Neural cell (in vitro differentiated cells): ENCODE data around the gene TIMM17A. TPM values are rescaled to one million over a fixed set of nuclear protein-coding genes. Genes with fewer than 3 reads are reported as not detected.

Source experiments
- H2AFZ ChIP-seq: fragments of 200-600, 300-800 bp; sonication (generic), shearing (Covaris generic); 2 replicates; pipeline ENCODE4 v1.6.0; 2014; ENCODE audit warnings: low read depth, mild to moderate bottlenecking, antibody characterized with exemption, low read length, moderate library complexity
- H3F3A ChIP-seq: fragments of 200-600 bp; shearing (Covaris generic); 2 replicates; pipeline ENCODE4 v1.6.1; 2016; ENCODE audit warnings: mild to moderate bottlenecking, moderate library complexity, mixed read lengths, antibody characterized with exemption, low read length; ENCODE audit not compliant: insufficient read depth, poor library complexity, severe bottlenecking
- H3K27ac ChIP-seq: fragments of 200-600, 300-800 bp; sonication (generic), shearing (Covaris generic); 2 replicates; pipeline ENCODE4 v1.5.1; 2014; ENCODE audit warnings: mild to moderate bottlenecking, low read length, moderate library complexity
- H3K27me3 ChIP-seq: fragments of 300-800, 200-600 bp; sonication (generic), shearing (Covaris generic); 2 replicates; pipeline ENCODE4 v1.6.0; 2014; ENCODE audit warnings: mild to moderate bottlenecking, low read depth, low read length, moderate library complexity; ENCODE audit not compliant: insufficient read depth
- H3K36me3 ChIP-seq: fragments of 300-800, 200-600 bp; sonication (generic), shearing (Covaris generic); 2 replicates; pipeline ENCODE4 v1.5.1; 2014; ENCODE audit warnings: mild to moderate bottlenecking, antibody characterized with exemption, low read length, moderate library complexity; ENCODE audit not compliant: insufficient read depth
- H3K4me2 ChIP-seq: fragments of 300-800, 200-600 bp; sonication (generic), shearing (Covaris generic); 2 replicates; pipeline ENCODE4 v1.6.0; 2014; ENCODE audit warnings: mild to moderate bottlenecking, low read length
- H3K4me3 ChIP-seq: fragments of 300-800, 200-600 bp; sonication (generic), shearing (Covaris generic); 2 replicates; pipeline ENCODE4 v1.5.1; 2014; ENCODE audit warnings: mild to moderate bottlenecking, low read length, moderate library complexity
- H3K79me2 ChIP-seq: fragments of 200-600 bp; shearing (Covaris generic); replicated peaks from 2 replicates; pipeline ENCODE4 v1.6.0; 2014; ENCODE audit warnings: mild to moderate bottlenecking, low read length, moderate library complexity; ENCODE audit not compliant: insufficient read depth
- H3K9ac ChIP-seq: fragments of 300-800, 200-600 bp; sonication (generic), shearing (Covaris generic); 2 replicates; pipeline ENCODE4 v1.6.1; 2016; ENCODE audit warnings: mild to moderate bottlenecking, low read length, mixed read lengths
- H3K9me2 ChIP-seq: fragments of 200-600 bp; shearing (Covaris generic); 2 replicates; pipeline ENCODE4 v1.6.1; 2016; ENCODE audit warnings: mild to moderate bottlenecking, low read length, mixed read lengths; ENCODE audit not compliant: insufficient read depth
- H3K9me3 ChIP-seq: fragments of 200-600, 300-800 bp; sonication (generic), shearing (Covaris generic); 2 replicates; pipeline ENCODE4 v1.6.1; 2016; ENCODE audit warnings: mild to moderate bottlenecking, mixed run types, low read length, moderate library complexity, mixed read lengths
- H4K20me1 ChIP-seq: fragments of 200-600 bp; shearing (Covaris generic); 2 replicates; pipeline ENCODE4 v1.6.1; 2016; ENCODE audit warnings: mild to moderate bottlenecking, mixed run types; ENCODE audit not compliant: insufficient read depth
- CTCF ChIP-seq: fragments of 450-650 bp; IDR thresholded peaks from 2 replicates; pipeline ENCODE4 v1.5.1; 2014; ENCODE audit warnings: antibody characterized with exemption, mild to moderate bottlenecking, moderate library complexity; ENCODE audit not compliant: poor library complexity, severe bottlenecking
- EP300 ChIP-seq: fragments of 450-650 bp; conservative IDR thresholded peaks from 2 replicates; pipeline ENCODE4 v1.6.1; 2014; ENCODE audit warnings: antibody characterized with exemption, mild to moderate bottlenecking, moderate library complexity; ENCODE audit not compliant: poor library complexity, severe bottlenecking
- EZH2 ChIP-seq: fragments of 200-600, 300-800 bp; shearing (Covaris generic), sonication (generic); IDR thresholded peaks from 2 replicates; pipeline ENCODE4 v1.6.1; 2014; ENCODE audit warnings: antibody characterized with exemption, low read length, borderline replicate concordance, mild to moderate bottlenecking; ENCODE audit not compliant: insufficient read depth, poor library complexity, severe bottlenecking
- MXI1 ChIP-seq: fragments of 450-650 bp; conservative IDR thresholded peaks from 2 replicates; pipeline ENCODE4 v1.6.1; 2014; ENCODE audit warnings: antibody characterized with exemption, mild to moderate bottlenecking; ENCODE audit not compliant: poor library complexity, severe bottlenecking
- POLR2AphosphoS5 ChIP-seq: IDR thresholded peaks from 2 replicates; pipeline ENCODE4 v1.6.1; 2012
- RAD21 ChIP-seq: fragments of 450-650 bp; conservative IDR thresholded peaks from 2 replicates; pipeline ENCODE4 v1.6.1; 2014; ENCODE audit warnings: antibody characterized with exemption, mild to moderate bottlenecking, moderate library complexity
- REST ChIP-seq: IDR thresholded peaks from 2 replicates; pipeline ENCODE4 v1.6.1; 2012; ENCODE audit warnings: borderline replicate concordance
- SMC3 ChIP-seq: fragments of 450-650 bp; conservative IDR thresholded peaks from 2 replicates; pipeline ENCODE4 v1.6.1; 2014; ENCODE audit warnings: antibody characterized with exemption, mild to moderate bottlenecking, moderate library complexity; ENCODE audit not compliant: poor library complexity
- TAF1 ChIP-seq: IDR thresholded peaks from 2 replicates; pipeline ENCODE4 v1.6.1; 2012; ENCODE audit warnings: low read depth
- polyA plus RNA-seq: library from polyadenylated mRNA; depleted of rRNA; stranded (reverse); fragments of >200 nt; gene quantifications from 2 replicates; pipeline ENCODE4 v1.2.3, GENCODE V29; 2014

The TIMM17A gene
- polyA plus RNA-seq, 1 donor from 2014 or later = 91.7 TPM

GRCh38 chr1:202005958-202006357, 50.7 kb downstream of the TIMM17A start:
- Histone ChIP-seq H3K79me2 (no peaks in the 10 kb centered on the region), H3K9me2 (no peaks in the 10 kb centered on the region), H2AFZ (no peak overlapping the region), H3K9ac (no peak overlapping the region), H3K9me3 (no peaks in the 10 kb centered on the region), H3K36me3 (no peaks in the 10 kb centered on the region), H4K20me1 (no peaks in the 10 kb centered on the region), H3F3A (no peaks in the 10 kb centered on the region), H3K4me2 (no peak overlapping the region), H3K27ac (no peak overlapping the region), H3K27me3 (no peaks in the 10 kb centered on the region), H3K4me3 (no peak overlapping the region)
- no peak for TF ChIP-seq EZH2
- TF ChIP-seq TAF1 = no peak
- no peak for TF ChIP-seq RAD21
- TF ChIP-seq MXI1 = no peak
- no peak for TF ChIP-seq REST
- no peak for TF ChIP-seq POLR2AphosphoS5
- TF ChIP-seq CTCF = no peak
- TF ChIP-seq SMC3 = no peak
- TF ChIP-seq EP300 = no peak

GRCh38 chr1:202007304-202007703, 52.0 kb downstream of the TIMM17A start:
- Histone ChIP-seq H3K79me2 (no peaks in the 10 kb centered on the region), H3K27me3 (no peaks in the 10 kb centered on the region), H3K9me2 (no peaks in the 10 kb centered on the region), H4K20me1 (no peaks in the 10 kb centered on the region), H3K27ac (no peak overlapping the region), H3K9me3 (no peaks in the 10 kb centered on the region), H3K36me3 (no peaks in the 10 kb centered on the region), H3K4me2 (no peak overlapping the region), H2AFZ (no peak overlapping the region), H3K9ac (no peak overlapping the region), H3F3A (no peaks in the 10 kb centered on the region), H3K4me3 (no peak overlapping the region)
- TF ChIP-seq EP300 = no peak
- no peak for TF ChIP-seq MXI1
- no peak for TF ChIP-seq REST
- no peak for TF ChIP-seq POLR2AphosphoS5
- TF ChIP-seq TAF1 = no peak
- no peak for TF ChIP-seq EZH2
- TF ChIP-seq CTCF = no peak
- TF ChIP-seq RAD21 = no peak
- TF ChIP-seq SMC3 = no peak
